Calu3 (cell line): ENCODE results near the gene TMPRSS15. TPM values are rescaled to one million over a fixed set of nuclear protein-coding genes. Genes with fewer than 3 reads are reported as not detected.

Experiments used
- BruUV-seq: library from RNA; stranded (reverse); fragments of 400-500 nt; replicated peaks from 2 replicates; lab custom pipeline; 2021; lab: Mats Ljungman, UMichigan
- CTCF ChIA-PET: fragments of 300-600 bp; sonication (Branson Sonifier 250); formaldehyde crosslinking; loops from one replicate; lab custom pipeline; 2022; ENCODE audit warnings: antibody characterized with exemption; lab: Charles Lee
- DNase-seq: peaks from one replicate; pipeline ENCODE4 v3.0.0; 2022
- H3K27ac Mint-ChIP-seq: one replicate; pipeline ENCODE4 v1.8.0; 2022; ENCODE audit warnings: mixed read lengths; ENCODE audit not compliant: unreplicated experiment
- H3K27me3 Mint-ChIP-seq: one replicate; pipeline ENCODE4 v1.8.0; 2022; ENCODE audit warnings: mixed read lengths; ENCODE audit not compliant: unreplicated experiment
- H3K36me3 Mint-ChIP-seq: one replicate; pipeline ENCODE4 v1.8.0; 2022; ENCODE audit warnings: mild to moderate bottlenecking, moderate library complexity, mixed read lengths; ENCODE audit not compliant: insufficient read depth, unreplicated experiment
- H3K4me1 Mint-ChIP-seq: one replicate; pipeline ENCODE4 v1.8.0; 2022; ENCODE audit warnings: mild to moderate bottlenecking, low read depth, mixed read lengths; ENCODE audit not compliant: unreplicated experiment
- H3K4me3 Mint-ChIP-seq: one replicate; pipeline ENCODE4 v1.8.0; 2022; ENCODE audit warnings: mild to moderate bottlenecking, low read depth, moderate library complexity, mixed read lengths; ENCODE audit not compliant: unreplicated experiment
- H3K9me3 Mint-ChIP-seq: one replicate; pipeline ENCODE4 v1.8.0; 2022; ENCODE audit warnings: low read depth, mixed read lengths; ENCODE audit not compliant: unreplicated experiment
- intact Hi-C: fragments of 100-400 bp; cut with micrococcal nuclease; formaldehyde crosslinking; loops from one replicate; pipeline ENCODE4 v1.10.0; 2022; ENCODE audit not compliant: unreplicated experiment
- total RNA-seq: library from RNA; stranded (reverse); gene quantifications from 2 replicates; pipeline ENCODE4 v1.2.3, GENCODE V29; 2022
- TF ChIP-seq, protein P1 (sequence below): fragments of 200-600 bp; IDR thresholded peaks from one replicate; pipeline ENCODE4 v1.8.0; 2022; ENCODE audit warnings: antibody characterized with exemption; ENCODE audit not compliant: unreplicated experiment

TMPRSS15 gene
- total RNA-seq, 1 experiment from 2014 or later: not detected

DNA sequence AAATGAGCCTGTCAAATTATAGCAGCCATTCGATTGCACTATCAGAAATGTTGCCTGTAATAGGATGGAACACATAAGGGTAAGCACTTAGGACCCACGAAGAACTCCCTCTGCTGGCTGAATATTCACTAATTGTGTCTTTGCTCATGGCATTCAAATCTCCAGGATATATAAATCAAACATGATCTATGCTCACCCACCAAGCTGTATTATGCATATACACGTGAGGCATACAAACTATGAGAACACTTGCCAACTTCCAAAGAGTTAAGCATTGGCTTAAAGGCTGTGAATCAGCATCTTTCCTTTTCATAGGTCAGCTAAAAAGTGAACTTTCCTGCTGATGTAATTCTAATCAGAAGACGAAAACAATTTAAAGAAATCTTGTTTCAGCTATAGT lies 34.5 kb downstream of the TMPRSS15 start:
- Mint-ChIP-seq H3K9me3 (peaks cover 10% of the 10 kb centered on the region), H3K4me3 (no peak overlapping the region), H3K4me1 (no peaks in the 10 kb centered on the region), H3K27ac (no peak overlapping the region), H3K27me3 (no peaks in the 10 kb centered on the region), H3K36me3 (no peaks in the 10 kb centered on the region)
- TF ChIP-seq, protein P1, sequence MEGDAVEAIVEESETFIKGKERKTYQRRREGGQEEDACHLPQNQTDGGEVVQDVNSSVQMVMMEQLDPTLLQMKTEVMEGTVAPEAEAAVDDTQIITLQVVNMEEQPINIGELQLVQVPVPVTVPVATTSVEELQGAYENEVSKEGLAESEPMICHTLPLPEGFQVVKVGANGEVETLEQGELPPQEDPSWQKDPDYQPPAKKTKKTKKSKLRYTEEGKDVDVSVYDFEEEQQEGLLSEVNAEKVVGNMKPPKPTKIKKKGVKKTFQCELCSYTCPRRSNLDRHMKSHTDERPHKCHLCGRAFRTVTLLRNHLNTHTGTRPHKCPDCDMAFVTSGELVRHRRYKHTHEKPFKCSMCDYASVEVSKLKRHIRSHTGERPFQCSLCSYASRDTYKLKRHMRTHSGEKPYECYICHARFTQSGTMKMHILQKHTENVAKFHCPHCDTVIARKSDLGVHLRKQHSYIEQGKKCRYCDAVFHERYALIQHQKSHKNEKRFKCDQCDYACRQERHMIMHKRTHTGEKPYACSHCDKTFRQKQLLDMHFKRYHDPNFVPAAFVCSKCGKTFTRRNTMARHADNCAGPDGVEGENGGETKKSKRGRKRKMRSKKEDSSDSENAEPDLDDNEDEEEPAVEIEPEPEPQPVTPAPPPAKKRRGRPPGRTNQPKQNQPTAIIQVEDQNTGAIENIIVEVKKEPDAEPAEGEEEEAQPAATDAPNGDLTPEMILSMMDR: no peak
- intact Hi-C loops: no loop called here
- CTCF ChIA-PET: no interaction called here
- no peak for DNase-seq
- no TSS peak for BruUV-seq

- BruUV-seq: no TSS peak
- Mint-ChIP-seq H3K4me1 (no peaks in the 10 kb centered on the region), H3K27ac (no peak overlapping the region), H3K4me3 (no peak overlapping the region), H3K36me3 (no peaks in the 10 kb centered on the region), H3K9me3 (peaks cover 7% of the 10 kb centered on the region), H3K27me3 (no peaks in the 10 kb centered on the region)
- intact Hi-C loops: no loop called here
- CTCF ChIA-PET: no interaction called here
- DNase-seq: no peak
- TF ChIP-seq, protein P1: no peak
Measured at GRCh38 chr21:18368205-18368604, 35.4 kb downstream of the TMPRSS15 start.

GRCh38 chr21:18356801-18357200 lies 46.8 kb downstream of the TMPRSS15 start:
- H3K9me3 Mint-ChIP-seq: peaks cover under 1% of the 10 kb centered on the region
- H3K4me3 Mint-ChIP-seq: no peak overlapping the region
- CTCF ChIA-PET: interaction anchor here (0.6 kb wide), 1 partner anchor 555 kb away, joined by 3 read pairs; no protein-coding TSS in a partner anchor
- H3K27me3 Mint-ChIP-seq: no peaks in the 10 kb centered on the region
- DNase-seq: no peak
- H3K4me1 Mint-ChIP-seq: no peaks in the 10 kb centered on the region
- TF ChIP-seq, protein P1: no peak
- no peak overlapping the region for H3K27ac Mint-ChIP-seq
- H3K36me3 Mint-ChIP-seq: no peaks in the 10 kb centered on the region
- BruUV-seq: no TSS peak
- intact Hi-C loops: no loop called here

- TF ChIP-seq, protein P1: no peak
- Mint-ChIP-seq H3K27ac (no peak overlapping the region), H3K4me1 (no peaks in the 10 kb centered on the region), H3K4me3 (no peak overlapping the region), H3K9me3 (no peaks in the 10 kb centered on the region), H3K36me3 (no peaks in the 10 kb centered on the region), H3K27me3 (no peaks in the 10 kb centered on the region)
- no TSS peak for BruUV-seq
- intact Hi-C loops: no loop called here
- DNase-seq: no peak
- CTCF ChIA-PET: no interaction called here
Measured at GRCh38 chr21:18354947-18355346, 48.6 kb downstream of the TMPRSS15 start.
